Bone marrow (tissue), 2 donors: ENCODE results near the gene COPB1.
"Not testable (repeated sequence)": the region's sequence is repeated elsewhere in the genome, so short reads cannot be mapped to it uniquely, and the experiment has no call there.

Experiments used
- DNase-seq, 2 donors: peaks; one replicate each; lab custom pipeline; 2025; lab: John Stamatoyannopoulos, UW

Gene COPB1, protein sequence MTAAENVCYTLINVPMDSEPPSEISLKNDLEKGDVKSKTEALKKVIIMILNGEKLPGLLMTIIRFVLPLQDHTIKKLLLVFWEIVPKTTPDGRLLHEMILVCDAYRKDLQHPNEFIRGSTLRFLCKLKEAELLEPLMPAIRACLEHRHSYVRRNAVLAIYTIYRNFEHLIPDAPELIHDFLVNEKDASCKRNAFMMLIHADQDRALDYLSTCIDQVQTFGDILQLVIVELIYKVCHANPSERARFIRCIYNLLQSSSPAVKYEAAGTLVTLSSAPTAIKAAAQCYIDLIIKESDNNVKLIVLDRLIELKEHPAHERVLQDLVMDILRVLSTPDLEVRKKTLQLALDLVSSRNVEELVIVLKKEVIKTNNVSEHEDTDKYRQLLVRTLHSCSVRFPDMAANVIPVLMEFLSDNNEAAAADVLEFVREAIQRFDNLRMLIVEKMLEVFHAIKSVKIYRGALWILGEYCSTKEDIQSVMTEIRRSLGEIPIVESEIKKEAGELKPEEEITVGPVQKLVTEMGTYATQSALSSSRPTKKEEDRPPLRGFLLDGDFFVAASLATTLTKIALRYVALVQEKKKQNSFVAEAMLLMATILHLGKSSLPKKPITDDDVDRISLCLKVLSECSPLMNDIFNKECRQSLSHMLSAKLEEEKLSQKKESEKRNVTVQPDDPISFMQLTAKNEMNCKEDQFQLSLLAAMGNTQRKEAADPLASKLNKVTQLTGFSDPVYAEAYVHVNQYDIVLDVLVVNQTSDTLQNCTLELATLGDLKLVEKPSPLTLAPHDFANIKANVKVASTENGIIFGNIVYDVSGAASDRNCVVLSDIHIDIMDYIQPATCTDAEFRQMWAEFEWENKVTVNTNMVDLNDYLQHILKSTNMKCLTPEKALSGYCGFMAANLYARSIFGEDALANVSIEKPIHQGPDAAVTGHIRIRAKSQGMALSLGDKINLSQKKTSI

DNA sequence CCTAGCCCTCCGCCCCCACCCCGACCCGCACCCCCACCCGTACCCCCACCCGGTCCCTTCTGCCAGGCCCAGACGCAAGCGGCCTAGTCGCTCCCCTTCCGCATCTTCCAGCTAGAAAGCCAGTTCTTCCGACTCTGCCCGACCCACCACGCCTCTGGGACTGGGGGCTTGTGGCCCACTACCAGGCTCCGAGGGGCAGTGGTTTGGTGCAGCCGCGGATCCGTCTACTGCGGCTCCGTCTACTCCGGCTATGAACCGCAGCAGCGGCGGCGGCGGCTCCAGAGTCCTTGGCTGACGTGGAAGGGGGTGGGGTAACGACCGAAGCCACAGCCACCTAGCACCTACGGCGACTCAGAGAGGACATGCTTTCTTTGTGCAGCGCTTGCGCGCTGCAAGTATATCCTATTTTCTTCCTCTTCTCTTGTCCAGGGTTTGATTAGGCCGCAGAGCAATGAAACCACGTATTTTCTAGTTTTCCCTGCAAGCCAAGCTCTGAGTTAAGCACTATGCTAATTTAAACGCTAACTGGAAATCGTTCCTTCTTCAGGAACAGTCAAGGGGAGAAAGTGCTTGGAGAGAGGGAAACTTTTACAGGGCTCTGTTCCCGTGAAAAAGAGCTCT is at the start of gene COPB1:
TSS of gene COPB1 (minus strand) at position 252 of the 621 bp plus-strand sequence. CDS start 883 bp downstream, outside the sequence.
- peak; percentile 80 to 93 for DNase-seq

DNA sequence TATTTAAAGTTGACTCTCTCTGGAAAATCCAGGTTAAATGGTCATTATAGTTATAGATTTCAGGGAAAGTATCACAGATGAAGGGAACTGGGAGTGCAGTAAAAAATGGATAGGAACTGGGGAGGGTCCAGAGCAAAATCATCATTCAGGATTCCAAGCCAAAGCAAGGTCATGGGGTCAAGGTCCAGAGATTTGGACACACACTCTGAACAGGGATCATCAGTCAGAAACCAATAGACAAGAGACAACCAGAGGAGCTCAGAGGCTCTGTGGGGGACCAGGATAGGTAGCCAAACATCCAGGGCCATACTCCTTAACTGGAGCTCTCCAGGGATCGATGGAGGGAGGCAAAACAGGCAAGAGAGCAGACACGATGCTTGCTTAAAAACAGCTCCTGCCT is 47.8 kb upstream of the COPB1 start:
- DNase-seq: no peak

DNA sequence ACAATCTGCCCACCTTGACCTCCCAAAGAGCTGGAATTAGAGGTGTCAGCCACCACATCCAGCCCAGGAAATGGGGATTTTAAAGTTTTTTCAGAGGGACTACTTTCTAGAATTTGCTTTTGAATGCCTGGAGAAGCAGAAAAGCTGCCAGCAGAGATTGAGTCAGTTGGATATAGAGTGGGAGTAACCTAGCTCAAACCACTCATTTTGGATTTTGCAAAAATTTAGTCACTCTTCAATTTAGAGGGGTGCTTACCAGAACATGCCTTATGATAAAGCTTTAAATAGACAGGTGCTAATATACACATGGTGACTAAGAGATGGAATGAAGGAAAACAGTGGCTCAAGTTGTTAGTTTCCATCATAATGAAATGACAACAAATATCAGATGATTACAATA is 47.1 kb upstream of the COPB1 start:
- no peak for DNase-seq

DNA sequence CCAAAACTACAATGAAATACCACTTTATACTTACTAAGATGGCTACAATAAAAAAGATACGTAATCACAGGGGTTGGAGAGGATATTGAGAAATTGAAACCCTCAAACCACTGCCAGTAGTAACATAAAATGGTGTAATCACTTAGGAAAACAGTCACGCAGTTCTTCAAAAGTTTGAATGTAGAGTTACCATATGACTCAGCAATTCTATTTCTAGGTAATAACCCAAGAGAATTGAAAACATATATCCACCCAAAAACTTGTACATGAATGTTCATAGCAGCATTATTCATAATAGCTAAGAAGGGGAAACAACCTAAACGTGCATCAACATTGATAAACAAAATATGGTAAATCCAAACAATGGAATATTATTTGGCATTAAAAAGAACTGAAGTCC is 45.0 kb upstream of the COPB1 start:
- peak in 1 of 2 donors; percentile 75 for DNase-seq

DNA sequence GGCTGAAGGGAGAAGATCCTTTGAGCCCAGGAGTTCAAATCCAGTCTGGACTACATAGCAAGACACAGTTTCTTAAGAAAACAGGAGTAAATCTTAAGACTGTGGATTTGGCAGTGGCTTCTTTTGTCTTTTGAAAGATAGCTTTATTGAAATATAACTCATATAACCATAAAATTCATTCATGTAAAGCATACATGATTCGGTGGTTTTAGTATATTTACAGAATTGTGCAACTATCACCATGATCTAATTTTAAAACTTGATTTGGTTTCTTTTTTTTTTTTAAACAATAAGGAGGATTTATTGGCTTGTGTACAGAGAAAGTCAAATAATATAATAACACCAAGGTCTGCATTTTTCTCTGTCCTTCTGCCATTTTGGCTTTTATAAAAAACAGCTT is 43.6 kb upstream of the COPB1 start:
- DNase-seq: no peak

DNA sequence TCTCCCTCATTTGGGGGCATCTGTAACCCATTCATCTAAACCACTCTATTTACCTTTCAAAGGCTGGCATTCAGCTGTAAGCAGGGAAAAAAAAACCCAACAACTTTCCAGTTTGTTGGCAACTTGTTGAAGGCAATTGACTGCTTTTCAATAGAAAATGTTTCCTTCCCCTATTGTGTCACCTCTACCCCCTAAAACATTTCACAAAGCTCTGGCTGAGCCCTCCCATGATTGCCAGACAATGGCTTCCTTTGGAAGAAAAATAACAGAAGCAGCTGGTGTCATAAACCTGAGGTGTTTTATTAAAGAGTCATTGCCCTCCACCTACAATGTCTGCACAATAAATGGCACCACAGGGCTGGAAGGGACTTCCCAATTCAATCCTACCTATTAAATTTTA is 42.7 kb upstream of the COPB1 start:
- peak in 1 of 2 donors; percentile 17 for DNase-seq

DNA sequence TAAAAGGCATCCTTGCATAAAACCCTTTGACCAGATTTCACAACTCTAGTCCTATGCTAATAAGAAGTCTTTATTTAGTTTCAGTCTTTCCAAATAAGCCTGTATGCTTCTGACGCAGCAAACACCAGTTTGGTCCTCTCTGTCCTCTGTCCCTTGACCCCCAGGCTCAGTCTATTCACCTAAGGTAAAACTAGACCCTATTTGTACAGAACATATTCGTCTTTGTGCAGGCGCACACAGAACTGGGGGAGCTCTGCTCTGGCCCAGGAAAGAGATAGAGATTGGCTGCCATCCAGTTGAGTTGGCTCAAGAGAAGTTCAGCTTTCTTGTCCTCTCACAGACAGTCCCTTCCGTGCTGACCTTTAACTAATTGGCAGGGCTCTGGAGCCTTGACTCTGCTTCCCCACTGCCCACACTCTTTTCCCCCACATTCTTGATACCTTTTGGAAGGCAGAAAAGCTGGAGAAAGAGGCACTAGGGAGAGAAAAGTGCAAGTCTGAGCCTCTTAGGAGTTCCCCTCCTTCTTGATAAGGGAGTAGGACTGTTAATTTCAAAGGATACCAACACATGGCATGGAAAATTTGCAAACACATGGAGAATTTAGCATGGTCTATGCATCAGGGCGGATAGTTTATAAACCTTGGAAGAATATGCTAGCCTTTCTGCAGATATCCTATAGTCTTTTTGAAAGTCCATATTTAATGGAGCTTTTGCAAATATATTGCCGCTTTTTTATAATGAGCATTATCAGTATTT is 41.8 kb upstream of the COPB1 start:
- no peak for DNase-seq

DNA sequence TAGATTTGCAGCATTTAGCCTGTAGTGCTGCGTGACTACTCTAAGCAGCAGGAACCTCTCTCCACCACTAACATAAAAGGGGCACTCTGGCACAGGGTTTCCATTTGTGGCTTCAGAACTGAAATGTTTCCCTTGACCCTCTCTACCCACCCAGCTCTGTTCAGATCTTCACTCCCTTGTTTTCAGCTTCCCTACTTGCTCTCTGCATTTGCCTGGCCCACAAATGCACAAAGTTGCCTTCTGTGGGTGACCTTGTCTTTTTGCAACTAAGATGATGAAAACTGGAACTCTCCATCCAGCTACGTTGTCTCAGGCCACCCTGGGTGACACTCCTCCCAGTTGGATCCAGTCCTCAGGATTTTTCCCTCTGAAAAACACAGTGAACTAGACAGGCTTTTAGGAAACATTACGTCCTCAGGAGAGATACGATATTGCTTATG is 40.4 kb upstream of the COPB1 start:
- DNase-seq: no peak

DNA sequence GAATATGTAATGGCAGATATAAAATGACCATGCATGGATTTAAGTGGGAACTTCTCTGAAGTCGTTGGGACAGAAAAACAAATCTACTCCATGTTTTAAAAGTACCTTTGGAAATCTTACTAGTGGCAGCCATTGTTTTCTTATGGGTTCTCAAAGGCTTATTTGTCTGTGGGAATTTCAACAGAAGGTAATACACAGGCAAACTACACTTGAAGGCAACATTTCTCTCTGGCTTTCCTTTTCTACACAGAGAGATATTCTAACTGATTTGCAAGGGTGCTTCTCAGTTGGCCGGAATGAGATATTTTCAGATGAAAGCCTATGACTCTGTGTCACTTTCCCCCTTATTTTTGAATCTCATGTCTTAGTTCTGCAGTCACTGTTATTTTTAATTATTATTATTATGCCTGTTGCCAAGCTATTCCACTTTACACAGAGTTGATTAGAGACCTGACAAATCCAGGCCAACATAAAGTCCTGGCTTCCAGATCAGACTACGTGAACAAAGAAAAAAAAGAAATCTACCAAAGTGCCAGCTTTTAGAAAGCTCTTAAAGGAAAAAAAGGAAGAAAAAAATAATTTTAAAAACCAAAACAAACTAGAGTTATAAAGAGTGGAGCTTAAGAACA is 39.4 kb upstream of the COPB1 start:
- DNase-seq: no peak

DNA sequence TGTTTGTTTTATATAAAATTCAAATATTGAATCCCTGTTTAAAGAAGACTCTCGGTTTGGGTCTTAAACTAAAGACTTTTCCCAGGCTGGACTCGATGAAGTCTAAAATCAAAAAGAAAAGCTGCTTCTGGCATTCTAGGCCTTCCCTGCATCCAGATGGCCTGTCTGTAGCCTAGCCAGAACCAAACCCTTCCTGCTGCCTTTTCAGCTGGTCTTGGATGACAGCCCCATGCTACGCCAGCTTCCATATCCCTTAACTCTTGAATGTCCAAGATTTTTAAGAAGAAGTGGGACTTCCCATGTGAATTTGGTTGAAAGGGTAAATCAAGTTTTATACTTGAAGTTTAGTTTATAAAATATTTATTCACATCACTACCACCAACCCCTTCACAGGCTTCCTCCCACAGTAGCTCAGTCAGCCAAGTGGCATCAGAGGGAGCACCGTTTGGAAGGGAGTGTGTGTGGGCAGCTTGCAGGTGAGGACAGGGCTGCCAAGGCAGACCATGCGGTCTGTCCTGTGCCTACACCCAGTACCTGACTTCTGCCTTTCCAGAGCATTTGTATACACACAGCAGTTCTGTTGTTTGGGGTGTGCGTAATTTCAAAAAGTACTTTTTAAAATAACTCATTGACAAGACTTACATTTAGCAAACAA is 38.8 kb upstream of the COPB1 start:
- DNase-seq: no peak

DNA sequence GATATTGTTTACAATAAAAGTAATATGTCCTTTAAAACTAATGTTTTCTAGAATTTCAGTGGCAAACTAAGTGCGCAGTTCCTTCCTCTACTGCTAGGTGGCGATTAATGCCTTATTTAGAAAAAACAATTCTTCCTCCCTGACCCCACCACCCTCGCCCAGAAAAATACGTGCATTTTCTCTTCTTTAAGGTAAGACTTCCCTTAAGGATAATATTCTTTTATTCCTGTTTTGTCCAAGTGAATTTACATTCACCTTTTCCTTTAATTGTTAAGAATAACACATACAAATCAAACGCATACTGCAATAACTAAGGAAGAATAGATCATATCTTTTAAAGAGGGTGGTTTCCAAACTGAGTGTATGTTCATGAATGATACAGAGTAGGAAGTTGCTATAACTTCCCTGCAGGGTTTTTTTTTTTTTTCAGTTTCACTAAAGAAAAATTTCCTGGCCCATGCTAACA is 37.6 kb upstream of the COPB1 start:
- peak in 1 of 2 donors; percentile 57 for DNase-seq

DNA sequence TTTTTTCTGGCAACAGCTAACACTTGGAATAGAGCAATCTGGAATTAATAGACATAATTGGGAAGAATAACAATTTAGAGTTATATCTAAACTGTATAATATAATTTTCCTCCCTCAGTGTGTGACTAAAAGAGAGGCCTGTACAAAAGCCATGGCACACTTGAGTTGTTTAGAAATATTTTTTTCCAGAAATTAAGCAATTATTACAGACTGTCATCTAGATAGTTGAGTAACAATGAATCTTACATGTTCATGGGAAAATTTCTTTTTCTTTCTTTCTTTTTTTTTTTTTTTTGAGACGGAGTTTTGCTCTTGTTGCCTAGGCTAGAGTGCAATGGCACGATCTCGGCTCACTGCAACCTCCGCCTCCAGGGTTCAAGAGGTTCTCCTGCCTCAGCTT is 35.6 kb upstream of the COPB1 start:
- not testable (repeated sequence) for DNase-seq

DNA sequence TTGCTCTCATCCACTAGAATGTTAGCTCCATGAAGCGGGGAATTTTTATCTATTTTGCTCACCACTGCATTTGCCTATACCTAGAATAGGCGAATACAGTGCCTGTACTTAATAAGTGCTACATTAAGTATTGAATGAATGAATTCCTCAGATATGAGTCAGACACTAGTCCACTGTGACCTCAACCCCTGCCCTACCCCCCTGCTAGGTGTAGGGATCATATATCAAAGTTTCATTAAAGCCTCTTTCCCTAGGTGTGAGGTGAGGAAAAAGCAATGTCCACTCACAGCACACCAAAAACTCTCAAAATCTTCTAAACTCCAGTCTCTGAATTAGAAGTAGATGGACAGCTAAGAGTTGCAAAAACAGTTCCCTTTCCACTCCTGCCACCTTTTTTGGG is 30.3 kb upstream of the COPB1 start:
- DNase-seq: no peak

DNA sequence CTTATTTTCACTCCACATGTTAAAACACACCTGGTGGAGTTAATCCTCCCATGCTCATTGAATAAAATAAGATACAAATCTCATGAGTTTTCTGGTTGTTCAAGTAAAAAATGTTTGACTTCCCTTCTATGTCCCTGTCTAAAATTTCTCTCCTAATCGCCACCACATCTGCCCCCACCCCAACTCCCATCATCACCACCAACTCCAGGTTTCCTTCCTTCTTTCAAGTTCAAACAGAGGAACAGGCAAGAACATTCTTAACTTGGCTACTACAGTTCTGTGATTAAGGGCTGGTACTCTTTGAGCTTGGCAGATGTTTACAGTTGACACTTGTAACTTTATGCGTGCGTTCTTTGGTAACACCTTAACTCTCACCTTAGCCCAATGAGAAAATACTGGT is 29.7 kb upstream of the COPB1 start:
- peak in 1 of 2 donors; percentile 65 for DNase-seq

DNA sequence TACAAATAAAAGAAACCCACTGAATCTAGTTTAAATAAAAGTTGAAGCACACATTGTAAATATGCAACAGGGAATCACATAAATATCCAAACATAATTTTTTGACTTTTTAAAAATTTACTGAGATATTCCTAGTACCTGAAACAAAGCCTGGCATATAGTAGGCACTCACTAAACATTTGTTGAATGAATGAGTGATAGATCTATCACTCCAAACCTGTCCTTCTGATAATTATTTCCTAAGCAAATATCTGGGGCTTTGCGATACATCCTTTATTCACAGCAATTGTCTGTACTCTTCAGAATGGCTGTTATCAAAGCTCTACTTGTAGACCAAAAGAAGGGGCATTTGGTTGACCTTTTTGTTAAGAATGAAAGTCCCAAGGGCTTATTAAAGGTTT is 23.2 kb upstream of the COPB1 start:
- DNase-seq: no peak

DNA sequence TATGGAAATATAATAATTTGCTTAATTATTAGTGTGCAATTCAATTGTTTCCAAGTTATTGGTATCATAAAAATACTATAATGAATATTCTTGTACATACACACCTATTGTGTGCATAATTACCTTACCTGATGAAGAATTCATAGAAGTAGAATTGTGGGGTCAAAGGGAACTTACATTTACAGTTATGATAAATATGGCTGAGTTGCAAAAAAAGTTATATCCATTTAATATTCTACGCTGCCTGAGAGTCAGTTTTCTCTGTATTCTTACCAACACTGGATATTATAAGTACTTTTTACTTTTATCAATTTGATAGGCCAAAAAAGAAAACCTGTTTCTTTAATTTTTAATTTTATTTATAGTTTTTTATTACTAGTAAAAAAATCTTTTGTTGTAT is 22.6 kb upstream of the COPB1 start:
- DNase-seq: no peak

DNA sequence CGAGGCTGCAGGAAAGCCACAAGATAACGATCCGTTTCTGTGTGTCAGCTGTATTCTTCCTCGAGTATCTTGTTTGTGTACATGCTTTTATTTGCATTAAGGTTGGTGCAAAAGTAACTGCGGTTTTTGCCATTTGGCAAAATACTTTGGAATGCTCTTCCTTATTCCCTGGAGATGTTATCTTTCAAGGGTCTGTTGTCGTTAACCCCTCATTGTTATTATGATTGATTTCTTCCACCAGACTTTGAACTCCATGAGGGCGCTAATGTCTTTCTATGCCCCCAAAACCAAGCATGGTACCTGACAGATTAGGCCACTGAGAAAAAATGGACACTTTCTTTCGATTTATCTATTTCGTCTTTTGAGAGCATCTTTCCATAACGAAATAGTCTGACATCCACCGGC is 21.1 kb upstream of the COPB1 start:
- no peak for DNase-seq

DNA sequence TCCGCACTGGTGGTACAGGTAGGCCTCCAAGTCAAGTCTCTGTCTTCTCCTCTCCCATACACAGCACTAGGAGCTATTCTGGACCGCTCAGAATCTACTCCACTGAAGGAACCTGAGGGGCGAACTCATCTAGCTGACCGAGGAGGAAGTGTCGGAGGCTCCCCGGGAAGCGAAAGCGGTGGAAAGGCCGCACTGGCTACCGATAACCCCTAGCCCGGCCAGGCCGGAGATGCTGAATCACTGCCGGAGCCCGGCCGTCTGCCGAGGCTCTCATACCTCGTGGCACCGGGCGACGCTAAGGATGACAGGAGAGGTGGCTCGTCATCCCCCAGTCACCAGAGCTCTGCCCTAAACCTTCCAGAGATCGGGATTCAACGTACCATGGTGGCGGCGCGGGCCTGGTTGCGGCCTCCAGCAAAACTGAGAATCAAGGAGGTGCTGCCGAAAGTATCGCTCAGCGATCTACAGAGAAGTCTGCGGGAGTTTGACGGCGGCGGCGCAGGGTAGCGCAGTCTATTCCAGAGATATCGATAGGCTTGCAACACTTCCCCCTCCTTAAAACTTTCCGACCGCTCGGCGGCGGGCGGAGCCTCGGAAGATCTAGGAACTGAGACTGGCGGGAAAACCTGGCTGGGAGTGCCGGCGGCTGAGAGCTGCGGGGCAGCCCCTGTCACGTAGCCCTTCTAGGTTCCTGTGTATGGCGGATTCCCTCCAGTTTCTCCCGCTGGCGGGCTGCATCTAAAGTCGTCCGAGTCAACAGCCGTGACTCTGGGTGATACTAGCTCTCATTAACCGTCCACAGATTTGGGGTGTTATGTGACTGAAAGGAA is 20.5 kb upstream of the COPB1 start, which contains the start of gene PSMA1:
TSS of gene PSMA1 (minus strand) at position 470 of the 830 bp plus-strand sequence. CDS start at position 383, 87 bp downstream.
- DNase-seq: peak; percentile 79 to 99

DNA sequence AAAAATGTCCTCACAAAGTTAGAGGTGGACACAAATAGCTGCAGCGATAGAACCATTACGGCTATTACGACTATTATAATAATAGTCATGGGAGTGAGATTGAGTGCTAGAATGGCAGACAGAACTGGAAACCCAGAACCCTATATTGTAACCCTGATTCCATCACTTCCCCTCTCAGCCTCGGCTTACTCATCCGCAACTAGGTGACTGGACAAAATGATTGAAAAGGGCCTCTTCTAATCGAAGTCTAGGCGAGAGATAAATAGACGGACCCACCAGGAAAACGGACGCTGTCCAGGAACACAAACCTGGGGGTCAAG is 19.9 kb upstream of the COPB1 start:
- peak in 1 of 2 donors; percentile 67 for DNase-seq

DNA sequence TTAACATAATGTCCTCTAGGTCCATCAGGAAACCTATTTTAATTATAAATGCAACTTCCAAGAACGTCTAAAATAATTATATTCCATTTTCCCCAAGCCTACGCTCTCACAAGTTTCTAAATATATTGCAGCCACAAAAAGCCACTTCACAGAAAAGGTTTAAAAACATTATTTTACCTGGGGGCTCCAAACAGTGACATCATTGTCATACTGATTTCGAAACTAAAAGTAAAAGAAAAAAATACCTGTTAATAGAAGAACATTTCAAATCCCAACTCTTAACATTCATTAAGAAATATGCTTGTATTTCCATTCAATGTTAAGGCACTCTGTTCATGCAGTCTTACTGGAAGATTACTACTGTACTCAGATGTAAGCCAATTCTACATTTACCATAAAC is 19.2 kb upstream of the COPB1 start:
- no peak for DNase-seq
